ENCODE data around the gene RMND5B. TPM values are rescaled to one million over a fixed set of nuclear protein-coding genes. Genes with fewer than 3 reads are reported as not detected.

The RMND5B gene
- total and polyA plus RNA-seq, 4 donors = 13.4 to 24.8 (median 21.7) TPM

- H3K4me3 ChIP-seq (ENCODE audit: low read depth in 1 of 3, low read length in 3 of 3) = no peak within 1 kb of the TSS
- H3K9ac ChIP-seq (ENCODE audit: low read depth in 1 of 2, low read length in 2 of 2) = no peak within 1 kb of the TSS
- no peaks in the 10 kb centered on the region for H3K36me3 ChIP-seq (ENCODE audit: control insufficient read depth in 4 of 4, insufficient read depth in 3 of 4, low read depth in 1 of 4, low read length in 3 of 4)
- TF ChIP-seq ZBTB33 (IDR thresholded peaks at IDR 0.05) = no peak
- TF ChIP-seq JUND (IDR thresholded peaks at IDR 0.05) = no peak
- TF ChIP-seq MAX (IDR thresholded peaks at IDR 0.05) = no peak
- TF ChIP-seq ATF3 (IDR thresholded peaks at IDR 0.05) = no peak
- no peak for TF ChIP-seq CTCF (IDR thresholded peaks at IDR 0.05; ENCODE audit: low read depth, low read length, missing input control)
- no peak for TF ChIP-seq REST (IDR thresholded peaks at IDR 0.05)
- TF ChIP-seq SP1 (IDR thresholded peaks at IDR 0.05) = no peak
- no peak for TF ChIP-seq RAD21 (IDR thresholded peaks at IDR 0.05)
- no peak for TF ChIP-seq NR2F2 (IDR thresholded peaks at IDR 0.05)
- TF ChIP-seq YY1 (IDR thresholded peaks at IDR 0.05) = no peak
- TF ChIP-seq EGR1 (IDR thresholded peaks at IDR 0.05; ENCODE audit: low read depth in 2 of 2) = no peak
- no peak for TF ChIP-seq FOXA2 (IDR thresholded peaks at IDR 0.05)
- no peak for TF ChIP-seq GABPA (IDR thresholded peaks at IDR 0.05 in 1 of 2, conservative IDR thresholded peaks at IDR 0.05 in 1 of 2)
- TF ChIP-seq HNF4A (conservative IDR thresholded peaks at IDR 0.05) = no peak
- TF ChIP-seq HNF4G (IDR thresholded peaks at IDR 0.05) = no peak
- no peak for TF ChIP-seq RXRA (IDR thresholded peaks at IDR 0.05)
- TF ChIP-seq TAF1 (conservative IDR thresholded peaks at IDR 0.05) = no peak
- no peak for TF ChIP-seq FOXA1 (IDR thresholded peaks at IDR 0.05)
- no peak for DNase-seq (ENCODE audit: low spot score)
- H3K4me1 ChIP-seq (ENCODE audit: control insufficient read depth in 4 of 4, insufficient read depth in 4 of 4, low read length in 3 of 4) = no peaks in the 10 kb centered on the region
- no peak within 1 kb of the TSS for H3K27ac ChIP-seq (ENCODE audit: low read depth in 1 of 2, low read length in 2 of 2)
- 76% methylated on average over 27 of the region's 27 CpGs for WGBS
- no peaks in the 10 kb centered on the region for H3K9me3 ChIP-seq (ENCODE audit: control insufficient read depth in 4 of 4, low read length in 3 of 4)
- no peaks in the 10 kb centered on the region for H3K27me3 ChIP-seq (ENCODE audit: control insufficient read depth in 4 of 4, insufficient read depth in 4 of 4, low read length in 3 of 4)
These were observed 56.2 kb downstream of the RMND5B start, which contains the start of gene GMCL2 for GRCh38 chr5:178187014-178187413. GMCL2 (minus strand) TSS chr5:178187371; CDS start chr5:178187299, 72 bp downstream.

All from liver (tissue), 9 donors.